GM12878 (cell line): Measurements from ENCODE around the gene CNR1. TPM values are rescaled to one million over a fixed set of nuclear protein-coding genes. Genes with fewer than 3 reads are reported as not detected.

ENCODE experiments used
- ATAC-seq: fragments of 200-7000 bp; cut with Tn5 transposase; 3 replicates; pipeline ENCODE4 v1.9.1; 2020; ENCODE audit warnings: mild to moderate bottlenecking, moderate library complexity
- BruUV-seq: library from RNA; stranded (reverse); fragments of 400-500 nt; replicated peaks from 2 replicates; lab custom pipeline; 2021; lab: Mats Ljungman, UMichigan
- CTCF ChIA-PET: fragments of 300-600 bp; sonication (Branson Sonifier 250); formaldehyde crosslinking; extraction: SDS; loops from one replicate; lab custom pipeline; 2021; ENCODE audit warnings: inconsistent platforms; lab: Yijun Ruan, JAX
- POLR2A ChIA-PET: fragments of 350-600 bp; formaldehyde crosslinking; extraction: SDS; loops from one replicate; lab custom pipeline; 2021; ENCODE audit warnings: inconsistent platforms; lab: Charles Lee
- RAD21 ChIA-PET: fragments of 300-600 bp; sonication (Branson Sonifier 250); formaldehyde crosslinking; loops from one replicate; lab custom pipeline; 2023; ENCODE audit warnings: antibody characterized with exemption; ENCODE audit not compliant: unreplicated experiment; lab: Charles Lee
- SMC1A ChIA-PET: fragments of 300-600 bp; sonication (Branson Sonifier 250); formaldehyde crosslinking; loops from one replicate; lab custom pipeline; 2023; ENCODE audit not compliant: unreplicated experiment, uncharacterized antibody; lab: Charles Lee
- DNase-seq: peaks from one replicate; pipeline ENCODE4 v3.0.0-alpha.2; 2011; ENCODE audit warnings: low read depth, low spot score
- FAIRE-seq: peaks from 3 replicates; lab custom pipeline; 2011; peaks lifted over from hg19 to GRCh38; lab: Jason Lieb, UNC
- H2AFZ ChIP-seq: 2 replicates; pipeline ENCODE4 v1.6.0; 2011; ENCODE audit warnings: low read depth, low read length, control low read depth; ENCODE audit not compliant: control insufficient read depth
- H3K27ac ChIP-seq: 2 replicates; pipeline ENCODE4 v1.5.1; 2011; ENCODE audit warnings: control low read depth; ENCODE audit not compliant: control insufficient read depth, insufficient read depth
- H3K27me3 ChIP-seq, 2 experiments: replicated peaks in 1 of 2; 2 replicates each; pipeline versions ENCODE4 v1.6.0 to v1.6.1; 2011; ENCODE audit warnings: low read length in 1 of 2; ENCODE audit not compliant: control insufficient read depth in 2 of 2, insufficient read depth in 2 of 2
- H3K36me3 ChIP-seq, 2 experiments: 2 replicates each; pipeline ENCODE4 v1.5.1; 2011; ENCODE audit warnings: low read length in 1 of 2; ENCODE audit not compliant: control insufficient read depth in 2 of 2, insufficient read depth in 2 of 2
- H3K4me1 ChIP-seq: 2 replicates; pipeline ENCODE4 v1.6.1; 2011; ENCODE audit warnings: mild to moderate bottlenecking, low read length, moderate library complexity, mixed read lengths; ENCODE audit not compliant: control insufficient read depth, insufficient read depth
- H3K4me2 ChIP-seq: 2 replicates; pipeline ENCODE4 v1.6.0; 2011; ENCODE audit warnings: control low read depth; ENCODE audit not compliant: control insufficient read depth, insufficient read depth
- H3K4me3 ChIP-seq: fragments of 200-600 bp; sonication (generic); 2 replicates; pipeline ENCODE4 v1.5.1; 2016
- H3K79me2 ChIP-seq: 2 replicates; pipeline ENCODE4 v1.6.0; 2011; ENCODE audit warnings: low read length; ENCODE audit not compliant: control insufficient read depth, insufficient read depth
- H3K9ac ChIP-seq: 2 replicates; pipeline ENCODE4 v1.8.0; 2011; ENCODE audit warnings: low read length, control low read depth, mixed read lengths; ENCODE audit not compliant: control insufficient read depth, insufficient read depth
- H3K9me3 ChIP-seq: replicated peaks from 3 replicates; pipeline ENCODE4 v1.5.1; 2011; ENCODE audit warnings: mild to moderate bottlenecking, low read length; ENCODE audit not compliant: control insufficient read depth, insufficient read depth
- H4K20me1 ChIP-seq: 2 replicates; pipeline ENCODE4 v1.6.0; 2011; ENCODE audit not compliant: control insufficient read depth, insufficient read depth
- CREB1 ChIP-seq: IDR thresholded peaks from 2 replicates; pipeline ENCODE4 v1.6.1; 2012; ENCODE audit warnings: low read depth, mild to moderate bottlenecking, inconsistent platforms
- EED ChIP-seq: sonication (generic); IDR thresholded peaks from 2 replicates; pipeline ENCODE4 v1.6.1; 2016; ENCODE audit warnings: antibody characterized with exemption, low read depth
- MYB ChIP-seq: fragments of 150-350 bp; IDR thresholded peaks from 2 replicates; pipeline ENCODE4 v1.6.1; 2014; ENCODE audit warnings: mild to moderate bottlenecking, low read depth, low read length, borderline replicate concordance
- PAX5 ChIP-seq: IDR thresholded peaks from 2 replicates; pipeline ENCODE4 v1.6.1; 2011; ENCODE audit warnings: low read depth, low read length, borderline replicate concordance
- RUNX3 ChIP-seq: IDR thresholded peaks from 2 replicates; pipeline ENCODE4 v1.6.1; 2012; ENCODE audit warnings: low read length, inconsistent platforms
- SMAD5 ChIP-seq: IDR thresholded peaks from 2 replicates; pipeline ENCODE4 v1.6.1; 2016; ENCODE audit warnings: antibody characterized with exemption, low read depth
- TCF3 ChIP-seq: IDR thresholded peaks from 2 replicates; pipeline ENCODE4 v1.6.1; 2012; ENCODE audit warnings: low read depth, mild to moderate bottlenecking, low read length, borderline replicate concordance; ENCODE audit not compliant: insufficient read depth
- WGBS: methylation state at CpG from one replicate; pipeline ENCODE4 v1.1.6; 2016; ENCODE audit warnings: low lambda C conversion rate; ENCODE audit not compliant: insufficient replicate concordance, insufficient coverage; ENCODE audit errors: missing lambda C conversion rate; 5-methylcytosine and 5-hydroxymethylcytosine counted together
- in situ Hi-C: fragments of 300-500 bp; cut with MboI; formaldehyde crosslinking; loops from 9 replicates; pipeline ENCODE4 v1.14.3; 2018; ENCODE audit warnings: mixed read lengths
- intact Hi-C: fragments of 100-400 bp; cut with micrococcal nuclease; formaldehyde crosslinking; loops from one replicate; pipeline ENCODE4 v1.14.2; 2022; ENCODE audit not compliant: unreplicated experiment
- polyA plus RNA-seq, 11 experiments: library from polyadenylated mRNA; depleted of rRNA in 4 of 11; unstranded in 6 of 11; stranded (reverse) in 5 of 11; fragments of >200 nt; fragmentation: Nextera tagmentation in 4 of 11; fragmentation: Illumina TruSeq in 1 of 11; extraction: Ambion mirVana in 4 of 11; extraction: Trizol in 1 of 11; gene quantifications; 1 replicate in 1 of 11; 2 replicates in 10 of 11; pipeline versions ENCODE4 v1.2.1 to v1.2.3, GENCODE V29; 2011 to 2016; ENCODE audit warnings: inconsistent platforms in 2 of 11, missing spikeins in 2 of 11, low read depth in 1 of 11
- total RNA-seq, 4 experiments: library from RNA; depleted of rRNA in 3 of 4; stranded (reverse); fragments of >200 nt in 3 of 4; fragmentation: Illumina TruSeq in 1 of 4; extraction: Trizol in 1 of 4; gene quantifications; 2 replicates each; pipeline versions ENCODE4 v1.2.1 to v1.2.3, GENCODE V29; 2013 to 2021

Gene CNR1
- total and polyA plus RNA-seq, 10 of the 15 experiments (the other 5 are each of a cell fraction or from before 2014, with no cell fraction given): 2.2 to 15.4 (median 8.5) TPM

- TF ChIP-seq MYB (no peak), PAX5 (no peak), SMAD5 (no peak), CREB1 (no peak)
Observed at GRCh38 chr6:88177961-88178464, 11.9 kb upstream of the CNR1 start (continued).

- Histone ChIP-seq H3K4me2 (0 out of 2 replicates have a peak overlapping the region, but pooled peaks have one; percentile 1), H3K79me2 (no peaks in the 10 kb centered on the region), H3K4me1 (peaks cover 16% of the 10 kb centered on the region; the same call in 1 of the 2 replicates), H3K27ac (no peak overlapping the region), H3K36me3 (no peaks in the 10 kb centered on the region), H2AFZ (peak overlapping the region; percentile 6; the same call in 1 of the 2 replicates), H3K27me3 (no peaks in the 10 kb centered on the region), H3K9me3 (no peaks in the 10 kb centered on the region), H4K20me1 (no peaks in the 10 kb centered on the region), H3K4me3 (no peak overlapping the region), H3K9ac (no peak overlapping the region)
- ATAC-seq: no peak
- FAIRE-seq: no peak
- in situ Hi-C loops: no loop called here
- TF ChIP-seq RUNX3: 0 out of 2 replicates have a peak, but pooled peaks have one; percentile 41
- no peak for TF ChIP-seq TCF3
- TF ChIP-seq EED: 0 out of 2 replicates have a peak, but pooled peaks have one; percentile 19
- CTCF ChIA-PET: interaction anchor here (0.8 to 1.1 kb wide), 2 partner anchors 10 to 63 kb away, joined by 3 to 4 read pairs; partner anchors contain the start of gene CNR1
- WGBS: 39% methylated on average over 4 of the region's 4 CpGs
- SMC1A ChIA-PET: interaction anchor here (0.9 to 1.0 kb wide), 2 partner anchors 9 to 33 kb away, joined by 3 read pairs; no protein-coding TSS in a partner anchor
- no TSS peak for BruUV-seq
- DNase-seq: no peak
- POLR2A ChIA-PET: interaction anchor here (0.6 to 2.3 kb wide), 2 partner anchors 10 to 605 kb away, joined by 7 to 10 read pairs; partner anchors contain the start of gene CNR1
- intact Hi-C loops: loop anchor here (5.0 kb wide), 1 partner anchor 317 kb away; no protein-coding TSS in a partner anchor
- RAD21 ChIA-PET: interaction anchor here (0.6 to 0.8 kb wide), 2 partner anchors 10 to 65 kb away, joined by 3 to 4 read pairs; no protein-coding TSS in a partner anchor
Observed at GRCh38 chr6:88174906-88175305, 8.8 kb upstream of the CNR1 start.
